Endometrial microvascular endothelial cells (primary cell): ENCODE data around the gene GPR89A. TPM values are rescaled to one million over a fixed set of nuclear protein-coding genes. Genes with fewer than 3 reads are reported as not detected.
"Not testable (repeated sequence)": the region's sequence is repeated elsewhere in the genome, so short reads cannot be mapped to it uniquely, and the experiment has no call there.

ENCODE experiments used
- in situ Hi-C: cut with HindIII; loops from 2 replicates; pipeline ENCODE4 v1.10.0; 2017; ENCODE audit warnings: low sequenced_read_pairs, low pct_unique_long_range_greater_than_20kb; ENCODE audit errors: inconsistent ontology term
- total RNA-seq: library from RNA; depleted of rRNA; stranded (reverse); fragments of >200 nt; gene quantifications from one replicate; pipeline ENCODE4 v1.2.3, GENCODE V29; 2015; ENCODE audit errors: inconsistent ontology term

Gene GPR89A
- total RNA-seq, 1 donor from 2014 or later: 47.6 TPM

- in situ Hi-C loops: no loop called here
Observed at GRCh38 chr1:145708063-145708462, 100.3 kb downstream of the GPR89A start.

GRCh38 chr1:145710291-145711027 is 102.7 kb downstream of the GPR89A start:
- in situ Hi-C loops: no loop called here

- in situ Hi-C loops: no loop called here
Observed at GRCh38 chr1:145711213-145711651, 103.4 kb downstream of the GPR89A start.

- in situ Hi-C loops: no loop called here
Observed at GRCh38 chr1:145714524-145715111, 106.8 kb downstream of the GPR89A start.

- in situ Hi-C loops: no loop called here
Observed at GRCh38 chr1:145716641-145717345, 109.0 kb downstream of the GPR89A start.

GRCh38 chr1:145717833-145718232 is 110.0 kb downstream of the GPR89A start:
- in situ Hi-C loops: no loop called here

- in situ Hi-C loops: not testable (repeated sequence)
Observed at GRCh38 chr1:145718465-145718864, 110.7 kb downstream of the GPR89A start.

- in situ Hi-C loops: no loop called here
Observed at GRCh38 chr1:145719230-145720079, 111.7 kb downstream of the GPR89A start, which contains the start of gene CD160. TSS of gene CD160 (plus strand) at chr1:145719499. CDS start at chr1:145728328, 8,829 bp downstream.

Other genes with a start within 250 kb of the GPR89A start
- 1.0 TPM for gene NBPF20, start 182.4 kb upstream of the GPR89A start, total RNA-seq
- not detected for gene PDZK1, start 99.4 kb downstream of the GPR89A start, total RNA-seq
- not detected for gene CD160, start 111.5 kb downstream of the GPR89A start, total RNA-seq
- 13.0 TPM for gene RNF115, start 216.1 kb downstream of the GPR89A start, total RNA-seq
- 30.4 TPM for gene POLR3C, start 216.2 kb downstream of the GPR89A start, total RNA-seq
- gene NUDT17, start 237.6 kb downstream of the GPR89A start, total RNA-seq: 5.4 TPM